Panc1 (cell line): ENCODE measurements around the gene KLHL2.

ENCODE experiments used
- CTCF ChIP-seq: fragments of 450-650 bp; IDR thresholded peaks from 2 replicates; pipeline ENCODE4 v1.5.1; 2017; ENCODE audit warnings: mild to moderate bottlenecking
- POLR2AphosphoS5 ChIP-seq: IDR thresholded peaks from 2 replicates; pipeline ENCODE4 v1.6.1; 2012; ENCODE audit warnings: mild to moderate bottlenecking, low read depth, low read length, moderate library complexity
- REST ChIP-seq, 2 experiments: IDR thresholded peaks; 2 replicates each; pipeline ENCODE4 v1.6.1; 2011 to 2012; ENCODE audit warnings: low read depth in 2 of 2, control low read depth in 1 of 2, low read length in 1 of 2, mild to moderate bottlenecking in 1 of 2, moderate library complexity in 1 of 2; ENCODE audit not compliant: insufficient read depth in 1 of 2
- SIN3A ChIP-seq: IDR thresholded peaks from 2 replicates; pipeline ENCODE4 v1.6.1; 2012; ENCODE audit warnings: low read depth, mild to moderate bottlenecking, low read length, moderate library complexity, borderline replicate concordance; ENCODE audit not compliant: insufficient read depth

- TF ChIP-seq CTCF: no peak
- no peak for TF ChIP-seq REST (IDR thresholded peaks at IDR 0.05; ENCODE audit: insufficient read depth in 1 of 2, low read depth in 2 of 2, low read length in 1 of 2)
- TF ChIP-seq SIN3A: no peak
- no peak for TF ChIP-seq POLR2AphosphoS5
Observed at GRCh38 chr4:165207016-165207430, 338 bp upstream of the KLHL2 start.
